Stomach (tissue), 4 donors: Measurements from ENCODE around the gene DYNAP.

ENCODE experiments used
- EP300 ChIP-seq: sonication (generic); formaldehyde crosslinking; IDR thresholded peaks from one replicate; pipeline ENCODE4 v1.6.1; 2017; ENCODE audit warnings: antibody characterized with exemption
- POLR2A ChIP-seq, 4 donors: fragments of 450-650 bp; IDR thresholded peaks; one replicate each; pipeline ENCODE4 v1.6.1; 2016; ENCODE audit warnings: antibody characterized with exemption in 4 of 4, control low read depth in 2 of 4, mild to moderate bottlenecking in 1 of 4, moderate library complexity in 1 of 4
- TF ChIP-seq, protein P1 (sequence below), 7 experiments: fragments of 450-650 bp in 4 of 7; fragments of 200-600 bp in 3 of 7; sonication (generic) in 3 of 7; IDR thresholded peaks; one replicate each; pipeline ENCODE4 v1.5.1; 2016 to 2019; ENCODE audit warnings: antibody characterized with exemption in 7 of 7, control low read depth in 2 of 7, mild to moderate bottlenecking in 1 of 7

DNA sequence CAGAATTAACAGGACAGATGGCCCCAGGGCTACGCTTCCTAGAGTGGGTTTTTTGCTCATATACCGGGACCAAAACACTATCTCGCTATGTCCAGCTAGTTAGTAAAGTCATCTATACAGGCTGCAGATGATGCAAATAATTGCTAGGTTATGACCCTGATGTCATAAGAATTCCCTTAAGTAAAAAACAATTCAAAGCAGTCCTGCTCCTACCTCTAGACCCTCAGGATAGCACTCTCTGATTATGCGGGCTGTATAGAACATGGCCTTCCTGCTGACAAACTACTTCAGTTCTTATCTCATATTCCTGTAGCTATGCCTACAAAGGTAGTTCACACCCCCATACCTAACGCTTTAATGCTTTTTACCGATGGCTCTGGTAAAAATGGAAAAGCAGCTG, 13.2 kb downstream of the DYNAP start:
- TF ChIP-seq, protein P1, sequence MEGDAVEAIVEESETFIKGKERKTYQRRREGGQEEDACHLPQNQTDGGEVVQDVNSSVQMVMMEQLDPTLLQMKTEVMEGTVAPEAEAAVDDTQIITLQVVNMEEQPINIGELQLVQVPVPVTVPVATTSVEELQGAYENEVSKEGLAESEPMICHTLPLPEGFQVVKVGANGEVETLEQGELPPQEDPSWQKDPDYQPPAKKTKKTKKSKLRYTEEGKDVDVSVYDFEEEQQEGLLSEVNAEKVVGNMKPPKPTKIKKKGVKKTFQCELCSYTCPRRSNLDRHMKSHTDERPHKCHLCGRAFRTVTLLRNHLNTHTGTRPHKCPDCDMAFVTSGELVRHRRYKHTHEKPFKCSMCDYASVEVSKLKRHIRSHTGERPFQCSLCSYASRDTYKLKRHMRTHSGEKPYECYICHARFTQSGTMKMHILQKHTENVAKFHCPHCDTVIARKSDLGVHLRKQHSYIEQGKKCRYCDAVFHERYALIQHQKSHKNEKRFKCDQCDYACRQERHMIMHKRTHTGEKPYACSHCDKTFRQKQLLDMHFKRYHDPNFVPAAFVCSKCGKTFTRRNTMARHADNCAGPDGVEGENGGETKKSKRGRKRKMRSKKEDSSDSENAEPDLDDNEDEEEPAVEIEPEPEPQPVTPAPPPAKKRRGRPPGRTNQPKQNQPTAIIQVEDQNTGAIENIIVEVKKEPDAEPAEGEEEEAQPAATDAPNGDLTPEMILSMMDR (IDR thresholded peaks at IDR 0.05), result no peak
- TF ChIP-seq EP300 (no peak), POLR2A (IDR thresholded peaks at IDR 0.05) (no peak)
